Kidney glomerular epithelial cell (primary cell): ENCODE data around the gene QRICH2.
"Not testable (repeated sequence)": the region's sequence is repeated elsewhere in the genome, so short reads cannot be mapped to it uniquely, and the experiment has no call there.

ENCODE experiments used
- DNase-seq: peaks from one replicate; lab custom pipeline; 2025; lab: John Stamatoyannopoulos, UW

Gene QRICH2

DNA sequence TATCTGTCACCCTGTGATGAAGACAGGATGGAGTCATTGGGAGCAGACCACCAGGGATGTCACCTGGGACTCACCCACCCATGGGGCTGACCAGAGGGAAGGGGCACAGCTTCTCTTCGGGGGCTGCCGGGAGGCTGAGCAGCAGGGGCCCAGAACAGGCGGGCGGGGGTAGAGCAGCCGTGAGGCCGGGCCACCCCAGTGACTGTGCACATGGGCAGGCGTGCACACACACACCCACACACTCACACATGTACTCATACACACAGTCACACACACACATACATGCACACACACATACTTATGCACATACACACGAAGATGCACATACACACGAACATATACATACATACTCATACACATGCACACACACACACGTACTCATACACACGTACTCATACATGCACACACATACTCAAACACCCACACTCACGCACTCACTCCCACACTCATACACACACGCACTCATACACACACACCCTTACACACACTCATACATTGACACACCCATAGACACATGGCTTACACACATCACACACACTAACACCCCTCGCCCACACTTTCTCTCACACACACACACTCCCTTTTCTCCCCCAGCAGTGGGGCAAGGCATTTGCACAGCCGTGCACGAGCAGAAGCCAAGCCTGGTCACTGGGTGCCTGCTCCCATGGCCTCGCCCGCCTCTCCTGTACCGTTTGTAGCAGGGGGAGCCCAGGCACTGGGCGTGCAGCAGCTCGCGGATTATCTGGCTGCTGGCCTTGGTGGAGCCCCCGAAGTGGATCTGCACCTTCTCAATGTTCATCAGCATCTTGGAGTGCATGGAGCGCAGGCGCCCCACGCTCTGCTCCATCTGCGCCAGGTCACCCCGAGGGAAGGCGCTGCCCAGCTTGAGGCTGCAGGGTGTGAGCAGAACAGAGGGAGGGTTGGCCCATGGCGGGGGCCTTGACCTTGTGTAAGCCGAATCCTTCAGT lies 30.5 kb downstream of the QRICH2 start:
- DNase-seq = no peak

DNA sequence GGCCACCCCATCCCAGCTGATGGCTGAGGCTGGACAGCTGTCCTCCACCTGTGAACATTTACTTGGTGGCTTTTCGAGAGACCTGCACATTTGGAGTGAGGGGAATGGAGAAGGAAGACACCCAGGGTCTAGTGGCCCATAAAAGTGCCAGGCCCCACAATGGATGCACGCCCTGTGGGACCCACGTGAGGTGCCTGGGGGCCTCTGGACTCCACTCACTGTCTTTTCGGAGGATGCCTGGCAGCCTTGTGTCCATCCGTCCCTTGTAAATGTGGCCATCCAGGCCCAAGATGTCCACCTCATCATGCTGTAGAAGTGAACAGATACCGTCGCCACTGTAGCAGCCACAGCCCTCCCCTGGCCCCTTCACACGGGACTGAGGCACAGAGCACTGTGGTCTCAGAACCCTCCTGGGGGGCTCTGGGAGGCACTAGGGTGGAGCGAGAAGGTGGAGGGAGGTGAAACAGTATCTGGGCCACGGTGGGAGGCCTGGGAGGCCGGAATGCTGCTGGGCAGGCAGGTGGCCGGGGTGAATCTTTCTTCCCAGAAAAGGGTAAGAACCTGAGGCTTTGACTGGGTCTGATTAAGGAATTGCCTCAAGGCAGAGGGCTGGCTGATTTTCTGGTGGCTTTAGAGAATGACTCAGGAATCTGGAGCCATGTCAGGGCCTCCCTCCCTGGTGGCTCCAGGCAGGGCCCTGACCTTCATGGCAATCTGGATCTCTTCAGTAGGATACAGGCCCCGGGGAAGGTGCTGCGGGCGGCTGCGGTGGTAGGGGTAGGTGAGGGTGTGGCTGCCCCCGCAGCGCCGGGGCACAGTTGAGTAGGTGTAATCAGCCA lies 31.4 kb downstream of the QRICH2 start:
- DNase-seq = no peak

DNA sequence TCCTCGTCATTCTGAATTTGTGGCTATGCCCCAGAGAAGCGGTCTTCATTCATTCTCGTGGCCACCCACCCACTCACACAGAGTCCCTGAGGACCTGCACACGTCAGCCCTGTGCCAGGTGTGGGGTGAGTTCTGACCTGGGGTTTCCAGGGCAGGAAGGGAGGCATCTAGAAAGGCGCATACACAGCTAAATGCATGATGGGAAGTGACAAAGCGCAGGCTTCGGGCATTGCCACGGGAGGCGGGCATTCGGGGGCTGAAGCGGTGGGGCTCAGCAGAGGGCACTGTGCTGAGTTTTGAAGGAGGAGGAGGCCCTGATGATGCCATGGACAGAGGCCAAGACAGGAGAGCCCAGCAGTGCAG lies 32.0 kb downstream of the QRICH2 start:
- DNase-seq = no peak

DNA sequence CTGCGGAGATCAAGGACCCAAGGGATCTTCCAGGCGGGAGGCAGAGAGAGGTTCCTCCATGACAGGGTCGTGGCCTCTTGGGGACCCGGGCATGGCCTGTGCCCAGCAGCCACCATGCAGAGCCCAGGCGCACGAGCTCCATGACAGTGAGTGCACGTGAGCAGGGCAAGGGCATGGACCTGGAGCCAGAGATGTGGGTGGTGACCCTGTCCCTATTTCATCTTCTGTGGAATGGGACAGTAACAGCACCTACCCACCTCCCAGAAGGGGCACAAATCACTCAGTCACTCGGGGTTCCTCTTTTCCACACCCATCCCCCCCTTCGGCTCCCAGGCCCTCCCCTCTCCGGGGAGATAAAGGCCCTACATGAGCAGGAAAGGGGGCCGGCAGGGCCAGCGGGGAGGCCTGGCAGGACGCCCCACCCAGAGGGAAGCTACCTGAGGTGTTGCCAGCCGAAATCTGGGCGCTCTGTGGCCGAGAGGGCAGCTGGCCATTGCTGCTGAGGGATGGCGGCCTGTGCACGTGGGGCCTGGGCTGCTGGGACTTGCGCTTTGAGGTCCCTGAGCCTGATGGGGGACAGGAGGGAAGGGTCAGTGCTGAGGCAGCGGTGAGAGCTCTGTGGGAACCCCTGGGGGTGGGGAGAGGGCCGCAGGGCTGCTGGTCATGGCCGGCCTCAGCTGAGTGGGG lies 32.6 kb downstream of the QRICH2 start:
- no peak for DNase-seq

DNA sequence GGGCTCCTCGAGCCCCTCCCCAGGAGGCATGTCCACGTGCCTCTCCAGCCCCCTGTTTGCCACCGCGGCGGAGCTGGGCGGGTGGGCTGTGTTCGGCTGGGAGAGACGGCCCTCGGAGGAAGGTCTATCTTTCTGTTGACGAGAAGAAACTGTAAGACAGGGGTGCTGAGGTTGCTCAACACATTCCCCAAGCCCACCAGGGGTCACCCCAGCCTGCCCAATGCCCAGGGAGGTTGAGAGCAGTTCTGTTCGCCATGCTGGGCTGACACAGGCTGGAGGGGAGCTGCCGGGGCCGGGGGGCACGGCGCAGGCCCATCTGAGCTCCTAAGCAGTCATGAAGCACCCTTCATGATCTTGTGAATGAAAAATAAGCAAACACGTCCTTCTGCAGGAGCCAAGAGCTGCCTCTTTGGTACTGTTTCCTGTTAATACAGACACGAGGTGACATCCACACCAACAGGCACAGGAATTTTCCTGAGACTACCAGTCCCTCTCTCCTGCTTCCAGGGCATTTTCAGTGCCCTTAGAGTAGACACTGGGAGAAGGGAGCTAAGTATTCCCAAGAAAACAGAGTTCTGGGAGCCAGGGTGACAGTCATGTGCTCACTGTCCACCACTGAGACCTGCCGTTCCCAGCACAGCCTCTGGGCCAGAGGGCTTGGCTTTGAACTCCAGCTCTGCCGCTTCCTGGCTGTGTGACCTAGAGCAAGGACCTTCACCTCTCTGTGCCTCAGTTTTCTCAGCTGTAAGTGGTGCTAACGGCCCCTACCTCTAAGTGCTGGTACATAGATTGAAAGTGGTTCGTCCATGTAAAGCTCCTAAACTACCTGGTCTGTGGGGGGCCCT lies 33.7 kb downstream of the QRICH2 start:
- DNase-seq = no peak

DNA sequence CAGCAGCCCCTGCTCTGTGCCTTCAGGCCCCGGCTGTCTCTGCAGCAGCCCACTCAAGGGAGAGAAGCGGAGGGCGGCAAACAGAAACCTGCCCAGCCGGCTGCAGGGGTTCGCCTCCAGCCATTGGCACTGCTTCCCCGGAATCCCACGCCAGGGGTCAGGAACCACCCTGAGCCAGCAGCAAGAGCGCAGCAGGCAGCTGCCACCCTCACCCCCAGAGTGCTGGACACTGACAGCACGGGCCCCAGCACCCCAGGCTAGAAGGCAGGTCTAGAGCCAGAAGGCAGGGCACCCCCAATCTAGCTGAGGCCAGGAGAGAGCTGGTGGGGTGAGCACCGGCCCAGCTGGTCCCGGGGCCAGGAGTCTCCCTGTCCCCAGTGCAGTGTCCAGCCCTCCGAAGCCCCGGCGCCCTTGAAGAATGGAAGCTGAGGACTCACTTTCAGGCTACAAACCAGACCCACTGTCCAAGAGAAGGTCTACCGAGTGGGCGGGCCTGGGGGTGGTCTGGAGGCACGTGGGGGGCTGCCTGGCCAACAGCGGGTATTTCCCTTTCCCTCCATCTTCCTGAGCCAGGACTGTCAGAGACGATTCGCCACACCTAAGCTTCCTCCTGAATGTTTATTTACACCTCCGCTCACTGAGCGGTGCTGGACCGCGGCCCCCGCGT lies 34.5 kb downstream of the QRICH2 start:
- DNase-seq = no peak

DNA sequence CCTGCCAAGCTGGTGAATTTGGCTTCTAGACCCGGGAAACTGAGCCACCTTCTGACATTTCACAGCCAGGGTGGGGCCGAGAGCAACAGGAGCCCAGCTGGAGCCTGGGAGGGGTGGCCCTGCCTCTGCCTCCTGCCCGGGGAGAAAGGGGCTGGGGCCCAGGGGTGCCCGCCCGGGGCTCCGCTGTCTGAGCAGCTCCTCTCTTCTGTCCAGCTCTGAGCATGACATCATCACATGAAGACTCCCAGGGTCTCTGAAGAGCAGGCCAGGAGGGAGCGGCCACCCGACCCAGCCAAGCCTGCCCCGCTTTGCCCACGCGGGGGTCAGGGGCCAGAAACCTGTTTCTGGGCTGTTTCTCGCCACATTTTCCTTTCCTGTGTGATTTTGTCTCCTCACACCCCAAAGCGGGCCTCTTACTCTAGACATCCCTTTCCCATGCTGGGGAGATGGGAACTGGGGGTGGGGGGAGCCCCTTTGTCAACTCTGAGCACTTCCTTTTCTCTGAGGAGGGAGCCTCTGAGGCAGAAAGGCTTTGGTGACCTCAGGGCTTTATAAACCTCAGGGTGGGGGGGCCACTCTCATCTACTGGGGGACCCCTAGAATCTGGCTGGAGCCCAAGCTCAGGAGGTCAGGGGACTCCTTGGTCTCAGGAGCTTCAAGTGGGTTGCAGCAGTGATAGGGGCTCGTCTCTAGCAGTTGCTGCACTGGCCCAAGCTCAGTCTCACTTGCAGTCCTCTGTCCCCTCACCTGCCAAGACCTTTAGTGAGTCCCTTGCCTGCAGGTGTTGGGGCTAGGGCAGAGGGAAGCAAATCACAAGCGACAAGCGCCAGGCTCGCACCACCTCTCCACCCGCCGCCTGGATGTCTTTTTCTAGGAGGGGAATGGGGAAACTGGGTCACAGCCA lies 35.3 kb downstream of the QRICH2 start:
- no peak for DNase-seq

DNA sequence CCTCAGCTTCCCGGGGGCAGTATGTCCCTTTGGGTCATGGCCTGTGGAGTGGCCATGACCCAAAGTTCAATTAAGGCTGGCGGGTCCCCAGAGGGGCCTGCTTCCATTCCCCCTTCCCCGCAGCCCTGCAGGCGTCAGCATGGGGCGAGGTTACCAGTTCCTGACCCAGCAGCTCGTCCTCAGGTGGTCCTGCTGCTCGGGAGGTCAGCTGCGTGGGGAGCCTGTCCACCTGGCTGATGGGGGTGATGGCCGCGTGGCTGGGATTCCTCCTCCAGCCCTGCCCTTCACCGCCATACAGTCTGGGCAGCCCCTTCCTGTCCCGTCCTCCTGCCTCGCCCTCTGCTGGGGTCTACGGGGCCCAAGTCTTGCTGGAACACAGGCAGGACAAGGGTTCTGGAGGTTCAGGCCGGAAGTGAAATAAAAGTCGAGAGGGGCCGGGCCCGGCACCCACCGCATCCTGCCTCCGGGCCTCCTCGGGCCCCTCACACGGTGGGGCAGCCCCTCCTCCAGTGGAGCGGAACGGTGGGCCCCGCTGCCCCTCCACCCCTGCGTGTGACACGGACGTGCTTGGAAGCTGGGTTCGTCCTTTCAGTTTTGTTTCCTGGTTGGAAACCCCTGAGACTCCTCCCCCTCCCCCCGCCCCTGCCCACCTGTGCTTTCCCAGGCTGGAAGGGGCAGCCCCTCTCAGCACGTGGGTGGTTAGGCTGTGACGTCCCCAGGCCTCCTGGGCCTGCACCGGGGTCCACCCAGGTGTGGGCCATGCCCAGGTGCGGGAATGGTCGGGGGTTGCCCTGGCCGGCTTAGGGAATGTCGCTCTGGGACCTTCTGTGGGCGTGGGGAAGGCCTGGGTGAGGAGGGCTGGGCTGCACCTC lies 36.2 kb downstream of the QRICH2 start:
- no peak for DNase-seq

DNA sequence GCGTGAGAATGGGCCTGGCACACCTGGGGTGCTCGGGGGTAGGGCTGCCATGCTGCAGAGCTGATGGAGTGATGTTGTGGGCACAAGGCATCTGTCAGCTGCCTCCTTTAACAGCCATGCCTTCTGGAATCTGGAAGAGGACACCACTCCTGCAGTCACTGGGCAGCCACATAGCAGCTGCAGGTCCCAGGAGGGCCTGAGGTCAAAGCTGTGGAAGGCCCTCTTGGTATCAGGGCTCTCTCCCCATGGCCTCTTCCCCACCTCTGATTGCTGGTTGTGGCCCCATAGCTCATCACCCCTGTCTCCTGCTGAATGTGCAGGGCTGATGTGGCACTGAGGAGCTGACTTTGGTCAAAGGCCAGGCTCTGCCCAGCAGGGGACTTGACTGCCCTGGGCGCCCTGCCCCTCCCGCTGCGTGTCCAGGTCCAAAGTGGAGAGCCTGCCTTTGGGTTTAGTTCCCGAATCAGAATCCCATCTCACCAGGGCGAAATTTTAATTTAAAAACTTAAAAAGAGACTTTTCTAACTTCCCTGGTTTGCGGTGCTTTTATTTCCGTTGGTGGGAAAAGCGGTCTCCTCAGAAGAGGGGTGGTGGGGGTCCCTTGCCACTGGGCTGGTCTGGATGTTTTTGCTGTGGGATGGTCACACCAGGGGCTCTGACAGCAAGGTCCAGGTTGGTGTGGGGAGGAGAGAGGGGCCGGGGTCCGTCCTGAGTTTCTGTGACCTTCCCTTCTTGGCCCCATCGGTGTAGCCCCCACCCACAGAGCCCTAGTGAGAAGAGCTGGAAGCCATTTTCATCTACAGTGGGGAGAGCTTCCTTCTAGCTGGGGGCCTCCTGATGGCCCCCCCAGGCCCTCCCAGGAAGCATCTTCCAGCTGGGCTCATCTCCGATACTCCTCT lies 37.1 kb downstream of the QRICH2 start:
- DNase-seq = no peak

DNA sequence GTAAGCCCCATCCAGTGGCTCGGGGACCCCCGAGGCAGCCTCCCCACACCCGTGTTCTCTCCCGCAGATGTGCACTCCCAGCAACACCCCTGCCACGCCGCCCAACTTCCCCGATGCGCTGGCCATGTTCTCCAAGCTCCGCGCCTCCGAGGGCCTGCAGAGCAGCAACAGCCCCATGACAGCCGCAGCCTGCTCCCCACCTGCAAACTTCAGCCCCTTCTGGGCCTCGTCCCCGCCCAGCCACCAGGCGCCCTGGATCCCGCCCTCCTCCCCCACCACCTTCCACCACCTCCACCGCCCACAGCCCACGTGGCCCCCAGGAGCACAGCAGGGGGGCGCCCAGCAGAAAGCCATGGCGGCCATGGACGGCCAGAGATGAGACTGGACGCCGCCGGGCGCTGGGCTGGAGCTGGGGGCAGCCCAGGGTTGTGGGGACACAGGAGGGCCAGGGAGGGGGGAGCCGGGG lies 37.9 kb downstream of the QRICH2 start:
- DNase-seq = no peak

DNA sequence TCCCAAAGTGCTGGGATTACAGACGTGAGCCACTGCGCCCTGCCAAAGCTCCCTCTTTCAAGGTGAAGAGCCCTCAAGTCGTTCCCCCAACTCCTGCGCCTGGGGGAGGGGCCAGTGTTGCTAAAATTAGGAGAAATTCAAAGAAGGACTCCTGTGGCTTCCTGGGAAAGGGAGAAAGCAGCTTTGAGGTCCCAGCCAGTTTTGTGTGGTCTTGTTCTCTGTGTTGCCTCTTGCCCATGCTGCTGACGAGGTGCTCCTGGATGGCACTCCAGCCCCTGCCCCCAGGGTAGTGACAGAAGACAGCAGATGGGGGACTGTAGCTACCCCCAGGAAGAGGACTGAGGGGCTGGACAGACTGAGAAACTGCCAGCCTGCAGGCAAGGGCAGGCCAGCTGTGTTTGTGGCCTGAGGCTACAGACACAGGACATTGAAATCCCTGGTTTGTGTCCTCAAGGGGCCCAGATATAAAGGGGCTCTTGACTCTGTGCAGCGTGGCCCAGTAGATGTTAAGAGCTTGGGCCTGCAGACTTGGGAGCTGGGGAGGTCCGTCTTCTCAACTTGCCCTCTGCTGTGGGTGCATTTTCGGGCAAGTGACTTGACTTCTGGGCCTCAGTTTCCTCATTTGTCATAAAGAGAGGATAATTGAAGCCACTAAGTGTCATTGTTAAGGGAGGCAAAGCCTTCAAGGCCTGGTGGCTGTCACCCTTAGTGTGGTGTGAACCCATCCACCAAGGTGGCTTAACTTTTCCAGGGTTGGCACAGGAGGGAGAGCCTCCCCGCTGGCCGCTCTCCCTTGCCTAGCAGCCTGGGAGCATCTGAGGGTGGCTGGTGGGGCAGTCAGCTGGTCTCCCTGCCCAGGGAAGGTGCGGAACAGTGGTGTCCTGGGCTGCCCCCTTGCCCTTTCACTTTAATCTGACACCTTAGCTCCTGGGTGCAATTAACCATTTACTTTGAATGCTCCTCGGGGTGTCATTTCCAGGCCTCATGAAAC lies 38.8 kb downstream of the QRICH2 start:
- DNase-seq = no peak

DNA sequence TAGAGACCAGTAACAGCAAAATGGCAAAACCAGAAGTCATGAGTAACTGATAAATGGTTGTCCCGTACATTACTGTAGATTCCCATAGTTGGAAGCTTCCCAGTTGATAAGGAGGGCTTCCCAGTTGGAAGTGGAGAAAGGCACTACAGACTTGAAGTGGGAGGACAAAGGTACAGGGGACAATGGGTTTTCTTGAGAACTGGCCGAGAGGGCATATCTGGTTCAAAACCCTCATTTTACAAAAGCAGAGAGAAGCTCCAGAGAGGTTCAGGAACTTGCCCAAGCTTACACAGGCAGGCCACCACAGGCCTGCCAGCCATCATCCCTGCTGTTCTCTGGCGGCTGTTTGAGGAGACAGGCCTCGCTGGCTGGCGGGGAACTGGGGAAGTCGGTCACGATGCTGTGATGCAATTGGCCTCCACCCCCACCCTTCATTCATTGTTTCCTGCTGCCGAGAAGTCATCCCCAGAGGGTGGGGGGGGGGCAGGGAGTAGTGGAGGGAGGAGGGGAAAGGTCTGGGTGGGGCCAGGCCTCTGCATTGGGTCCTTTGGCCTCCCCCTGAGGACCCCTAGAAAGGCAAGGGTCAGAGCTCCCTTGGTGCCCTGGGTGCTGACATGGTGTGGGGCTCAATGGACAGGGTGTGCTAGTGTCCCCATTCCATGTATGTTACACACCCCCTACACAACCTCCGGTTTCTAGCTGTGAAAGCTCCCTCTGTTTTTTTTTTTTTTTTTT lies 39.9 kb downstream of the QRICH2 start:
- DNase-seq = no peak

DNA sequence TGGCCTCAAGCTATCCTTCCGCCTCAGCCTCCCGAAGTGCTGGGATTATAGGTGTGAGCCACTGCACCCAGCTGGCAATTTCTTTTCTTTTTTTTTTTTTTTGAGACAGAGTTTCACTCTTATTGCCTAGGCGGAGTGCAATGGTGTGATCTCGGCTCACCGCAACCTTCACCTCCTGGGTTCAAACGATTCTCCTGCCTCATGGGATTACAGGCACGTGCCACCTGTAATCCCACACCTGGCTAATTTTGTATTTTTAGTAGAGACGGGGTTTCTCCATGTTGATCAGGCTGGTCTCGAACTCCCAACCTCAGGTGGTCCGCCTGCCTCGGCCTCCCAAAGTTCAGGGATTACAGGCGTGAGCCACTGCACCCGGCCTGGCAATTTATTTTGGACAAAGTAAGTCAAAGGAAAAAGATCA lies 40.5 kb downstream of the QRICH2 start:
- DNase-seq = not testable (repeated sequence)

DNA sequence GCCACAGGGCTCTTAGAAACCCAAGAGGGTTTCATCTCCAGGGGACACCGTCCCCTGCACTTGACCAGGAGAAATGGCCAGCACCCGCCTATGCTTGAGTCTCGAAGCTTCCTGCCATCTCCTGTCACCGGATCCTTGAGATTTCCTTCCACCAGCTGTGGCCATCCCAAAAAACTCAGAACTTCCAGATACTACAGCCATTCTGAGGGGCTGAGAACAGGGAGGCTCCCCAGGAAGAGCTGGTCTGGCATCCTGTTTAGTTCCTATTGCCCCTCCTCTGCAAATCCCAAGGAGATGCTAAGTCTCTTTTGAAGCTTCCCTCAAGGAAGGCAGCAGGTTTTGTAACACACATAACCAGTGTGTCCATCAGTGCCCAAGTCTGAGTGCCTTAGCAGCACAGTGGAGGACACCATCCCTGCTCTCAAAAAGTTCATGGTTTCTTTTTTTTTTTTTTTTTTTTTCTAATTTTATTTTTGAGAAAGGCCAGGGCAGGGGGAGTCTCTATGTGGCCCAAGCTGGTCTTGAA lies 41.0 kb downstream of the QRICH2 start:
- no peak for DNase-seq

DNA sequence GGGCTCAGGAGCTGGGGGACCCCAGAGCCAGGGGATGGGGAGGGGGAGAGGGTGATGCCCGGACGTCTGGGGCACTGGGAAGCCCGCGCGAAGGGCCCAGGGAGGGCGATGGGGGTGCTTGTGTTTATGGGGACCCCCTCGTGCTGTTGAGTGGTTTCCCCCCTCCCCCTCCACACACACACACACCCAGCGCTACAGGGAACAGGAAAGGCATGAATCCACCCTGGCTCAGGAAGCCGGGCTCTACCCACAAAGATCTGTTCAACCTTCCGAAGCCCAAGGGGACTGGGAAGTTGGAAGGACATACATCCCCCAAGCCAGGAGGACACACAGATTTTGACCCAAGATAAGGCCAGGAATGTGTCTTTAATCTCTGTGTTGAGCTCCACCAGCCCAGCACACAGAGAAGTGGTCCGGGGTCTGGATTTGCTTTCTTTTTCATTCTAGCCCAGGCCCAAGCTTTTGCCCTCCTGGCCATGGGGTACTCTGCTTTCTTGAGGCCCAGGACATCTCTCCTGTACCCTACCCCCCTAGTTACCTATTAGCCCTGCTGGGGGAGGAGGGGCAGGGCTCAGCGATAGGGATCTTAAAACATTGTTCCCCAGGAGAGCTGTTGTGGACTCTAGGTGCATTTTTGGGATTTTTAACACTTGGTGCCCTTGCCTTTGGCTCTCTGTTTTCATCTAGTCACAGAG lies 41.7 kb downstream of the QRICH2 start:
- DNase-seq = no peak
